ENCODE data around the gene TOX2. TPM values are rescaled to one million over a fixed set of nuclear protein-coding genes. Genes with fewer than 3 reads are reported as not detected.

The TOX2 gene
- total RNA-seq, 2 experiments from 2014 or later: 1.5 to 1.9 TPM

DNA sequence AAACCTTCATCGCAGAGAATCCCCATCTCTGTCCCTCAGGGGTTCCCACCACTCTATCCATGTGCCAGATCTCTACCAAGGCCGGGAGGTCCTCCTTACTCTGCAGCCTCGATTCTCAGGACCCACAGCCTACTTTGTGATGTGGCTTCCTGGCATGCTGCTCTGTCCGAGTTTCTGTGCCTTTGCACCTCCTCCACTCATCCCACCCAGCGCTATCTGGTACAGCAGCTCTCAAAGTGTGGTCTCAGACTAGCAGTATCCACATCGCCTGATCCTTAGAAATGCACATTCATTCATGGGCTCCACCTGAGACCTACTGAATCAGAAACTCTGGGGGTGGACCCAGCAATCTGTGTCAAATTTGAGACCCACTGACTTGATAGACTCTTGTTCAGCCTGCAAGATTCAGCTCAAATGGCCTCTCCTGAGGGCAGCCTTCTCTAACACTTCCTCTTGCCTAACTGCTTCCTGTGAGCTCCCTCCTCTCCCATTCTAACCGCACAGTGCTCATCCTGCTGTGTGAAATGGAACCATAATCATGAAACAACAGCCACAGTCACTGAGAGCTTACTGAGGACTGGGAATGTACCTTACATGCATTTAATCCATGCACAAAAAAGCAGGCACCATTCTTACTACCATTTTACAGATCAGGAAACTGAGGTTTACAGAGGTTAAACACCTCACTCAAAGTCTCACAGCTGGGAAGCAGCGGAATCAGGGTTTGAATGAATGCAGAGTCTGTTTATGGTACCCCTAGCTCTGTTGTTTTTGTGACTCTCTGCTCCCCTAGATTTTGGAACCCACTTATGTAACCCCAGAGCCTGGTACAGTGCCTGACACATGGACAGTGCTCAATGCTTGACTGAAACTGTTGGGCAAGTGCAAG, 202.9 kb downstream of the TOX2 start:
- ChIA-PET POLR2A (interaction anchor here (0.6 kb wide), 1 partner anchor 90 kb away, joined by 6 read pairs; no protein-coding TSS in a partner anchor), CTCF (interaction anchor here (0.6 to 3.6 kb wide), 13 partner anchors 12 to 444 kb away, joined by 3 to 33 read pairs (median 4); partner anchors contain the start of genes FITM2 and JPH2)
- no peak overlapping the region for H3K27ac Mint-ChIP-seq

DNA sequence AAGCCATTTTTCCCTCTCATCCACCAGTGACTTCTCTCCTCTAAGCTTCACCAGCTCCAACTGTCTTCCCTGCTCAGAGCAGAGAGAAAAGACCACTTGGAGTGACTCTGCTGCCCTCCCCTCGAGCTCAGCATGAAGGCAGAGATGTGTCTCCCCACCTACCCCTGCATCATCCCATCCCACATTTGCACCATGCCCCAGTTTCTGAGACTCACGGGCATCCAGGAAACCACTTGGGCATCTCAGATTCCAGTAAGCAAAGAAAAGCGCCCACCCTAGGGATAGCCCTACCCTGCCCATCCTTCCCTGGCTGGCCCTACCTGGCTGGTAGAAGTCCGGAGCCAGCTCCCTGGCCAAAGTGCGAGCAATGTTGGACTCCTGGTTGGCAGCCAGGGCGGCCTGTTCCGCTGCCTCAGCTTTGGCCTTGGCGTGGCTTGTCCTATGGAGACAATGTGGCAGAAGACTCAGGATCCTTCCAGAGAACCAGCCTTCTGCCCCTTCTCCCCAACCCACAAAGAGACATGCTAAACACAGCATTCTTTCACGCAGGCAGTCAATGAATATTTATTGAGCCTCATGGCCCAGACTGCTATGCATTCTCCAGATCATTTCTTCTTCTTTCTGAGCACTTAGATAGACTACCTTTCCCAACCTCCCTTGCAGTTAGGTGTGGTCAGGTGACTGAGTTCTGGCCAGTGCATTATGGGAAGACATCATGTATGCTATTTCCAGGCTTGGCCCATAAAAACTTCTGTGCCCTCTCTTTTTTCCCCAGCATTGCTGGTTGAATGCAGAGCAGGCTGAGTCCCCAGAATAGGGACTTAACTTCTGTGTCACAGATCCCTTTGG, 203.8 kb downstream of the TOX2 start:
- CTCF ChIA-PET: interaction anchor here (1.2 to 3.6 kb wide), 4 partner anchors 70 to 445 kb away, joined by 3 to 33 read pairs (median 6); partner anchors contain the start of gene JPH2
- DNase-seq: no peak
- H3K27ac Mint-ChIP-seq: no peak overlapping the region
- no peaks in the 10 kb centered on the region for H3K36me3 Mint-ChIP-seq (ENCODE audit: low read depth)
- H3K4me1 Mint-ChIP-seq: peaks cover 9% of the 10 kb centered on the region
- H3K9me3 Mint-ChIP-seq: no peaks in the 10 kb centered on the region
- POLR2A ChIA-PET: no interaction called here
- H3K27me3 Mint-ChIP-seq: peaks cover 31% of the 10 kb centered on the region
- H3K4me3 Mint-ChIP-seq: no peak overlapping the region

More for the DNA sequence above, 202.9 kb downstream of the TOX2 start:
- Mint-ChIP-seq H3K4me3 (no peak overlapping the region), H3K4me1 (peaks cover 9% of the 10 kb centered on the region), H3K27me3 (peaks cover 29% of the 10 kb centered on the region), H3K36me3 (ENCODE audit: low read depth) (no peaks in the 10 kb centered on the region), H3K9me3 (no peaks in the 10 kb centered on the region)
- no peak for DNase-seq

Other genes with a start within 250 kb of the TOX2 start
- 100 to 1,000 TPM; 106 to 110 TPM for gene MYBL2, start 247.7 kb upstream of the TOX2 start, total RNA-seq
- not detected for gene GTSF1L, start 187.8 kb upstream of the TOX2 start, total RNA-seq

Data from activated CD4-positive, alpha-beta T cell treated with anti-CD3 and anti-CD28 coated beads, Interleukin-2, amount 10 ng/mL, durations not matched to agents 7 days and 5 days (primary cell).